H1 (cell line): Measurements from ENCODE around the gene IRX4. TPM values are rescaled to one million over a fixed set of nuclear protein-coding genes. Genes with fewer than 3 reads are reported as not detected.

Experiments used
- CTCF ChIA-PET: fragments of 300-600 bp; sonication (Branson Sonifier 250); formaldehyde crosslinking; loops from one replicate; lab custom pipeline; 2021; ENCODE audit not compliant: partially characterized antibody; lab: Charles Lee
- POLR2A ChIA-PET: fragments of 300-600 bp; sonication (Branson Sonifier 250); formaldehyde crosslinking; loops from one replicate; lab custom pipeline; 2021; ENCODE audit warnings: inconsistent platforms; ENCODE audit not compliant: partially characterized antibody; lab: Charles Lee
- DNase-seq, 2 experiments: peaks; one replicate each; pipeline versions ENCODE4 v3.0.0 to v3.0.0-alpha.2; 2010 to 2022; ENCODE audit warnings: low spot score in 2 of 2, low read depth in 1 of 2, mixed read lengths in 1 of 2
- FAIRE-seq: peaks from 2 replicates; lab custom pipeline; 2011; peaks lifted over from hg19 to GRCh38; lab: Jason Lieb, UNC
- H2AFZ ChIP-seq: 2 replicates; pipeline ENCODE4 v1.8.1; 2012; ENCODE audit warnings: low read length, inconsistent platforms
- H2AK5ac ChIP-seq: 2 replicates; pipeline ENCODE4 v1.6.1; 2013; ENCODE audit warnings: low read depth, low read length
- H2BK120ac ChIP-seq: replicated peaks from 2 replicates; pipeline ENCODE3; 2013; ENCODE audit warnings: low read depth, low read length, inconsistent platforms
- H2BK12ac ChIP-seq: 2 replicates; pipeline ENCODE4 v1.6.1; 2013; ENCODE audit warnings: low read depth, low read length
- H2BK15ac ChIP-seq: 2 replicates; pipeline ENCODE4 v1.6.1; 2013; ENCODE audit warnings: low read length
- H2BK20ac ChIP-seq: 2 replicates; pipeline ENCODE4 v1.6.1; 2013; ENCODE audit warnings: low read length
- H2BK5ac ChIP-seq: 2 replicates; pipeline ENCODE4 v1.6.1; 2013; ENCODE audit warnings: low read depth, low read length
- H3K14ac ChIP-seq: 2 replicates; pipeline ENCODE4 v1.6.1; 2013; ENCODE audit warnings: inconsistent platforms; ENCODE audit not compliant: insufficient read length
- H3K18ac ChIP-seq: 2 replicates; pipeline ENCODE4 v1.6.1; 2013; ENCODE audit warnings: low read length; ENCODE audit errors: extremely low read depth
- H3K23ac ChIP-seq: 2 replicates; pipeline ENCODE4 v1.6.1; 2013; ENCODE audit warnings: inconsistent platforms; ENCODE audit not compliant: insufficient read length
- H3K23me2 ChIP-seq: 2 replicates; pipeline ENCODE4 v1.6.1; 2013; ENCODE audit warnings: low read depth, low read length
- H3K27ac ChIP-seq: 2 replicates; pipeline ENCODE4 v1.6.1; 2011; ENCODE audit warnings: low read depth, low read length, inconsistent platforms
- H3K27me3 ChIP-seq, 4 experiments: replicated peaks in 1 of 4; 1 replicate in 1 of 4; 2 replicates in 3 of 4; pipeline versions ENCODE4 v1.6.1 to v1.8.1; 2011 to 2013; ENCODE audit warnings: low read length in 3 of 4, mild to moderate bottlenecking in 3 of 4, inconsistent platforms in 2 of 4, mixed read lengths in 2 of 4, moderate library complexity in 1 of 4; ENCODE audit not compliant: control insufficient read depth in 3 of 4, insufficient read depth in 3 of 4; ENCODE audit errors: extremely low read depth in 1 of 4
- H3K36me3 ChIP-seq, 4 experiments: 2 replicates each; pipeline versions ENCODE4 v1.6.1 to v1.8.1; 2011 to 2013; ENCODE audit warnings: mild to moderate bottlenecking in 4 of 4, low read length in 3 of 4, moderate library complexity in 2 of 4, control low read depth in 1 of 4, inconsistent platforms in 1 of 4; ENCODE audit not compliant: insufficient read depth in 4 of 4, control insufficient read depth in 2 of 4
- H3K4ac ChIP-seq: replicated peaks from 2 replicates; pipeline ENCODE3; 2013; ENCODE audit warnings: low read length, low read depth, mixed read lengths, inconsistent platforms; ENCODE audit not compliant: insufficient read length
- H3K4me1 ChIP-seq, 4 experiments: replicated peaks in 1 of 4; 1 replicate in 1 of 4; 2 replicates in 3 of 4; pipeline versions ENCODE4 v1.6.1 to v1.8.1; 2011 to 2013; ENCODE audit warnings: low read length in 3 of 4, inconsistent platforms in 2 of 4, mixed read lengths in 1 of 4; ENCODE audit not compliant: insufficient read depth in 4 of 4, control insufficient read depth in 3 of 4
- H3K4me2 ChIP-seq, 2 experiments: 2 replicates each; pipeline versions ENCODE4 v1.6.1 to v1.8.1; 2011 to 2013; ENCODE audit warnings: low read depth in 2 of 2, low read length in 2 of 2, control low read depth in 1 of 2, inconsistent platforms in 1 of 2, mild to moderate bottlenecking in 1 of 2; ENCODE audit not compliant: insufficient read depth in 1 of 2
- H3K4me3 ChIP-seq, 4 experiments: fragments of 200-600, 300-600 bp in 1 of 4; sonication (generic), shearing (Covaris generic), sonication (Bioruptor Twin) in 1 of 4; 2 replicates each; pipeline versions ENCODE4 v1.5.1 to v1.8.1; 2011 to 2016; ENCODE audit warnings: low read length in 4 of 4, low read depth in 3 of 4, control low read depth in 2 of 4, inconsistent platforms in 2 of 4, mild to moderate bottlenecking in 2 of 4, mixed read lengths in 1 of 4, moderate library complexity in 1 of 4; ENCODE audit not compliant: insufficient read depth in 2 of 4; ENCODE audit errors: extremely low read depth in 1 of 4
- H3K56ac ChIP-seq: replicated peaks from 2 replicates; pipeline ENCODE3; 2013; ENCODE audit warnings: low read depth, mild to moderate bottlenecking, mixed read lengths, low read length, inconsistent platforms; ENCODE audit not compliant: insufficient read length
- H3K79me1 ChIP-seq: 2 replicates; pipeline ENCODE4 v1.6.1; 2013; ENCODE audit warnings: low read depth, low read length, control low read depth
- H3K79me2 ChIP-seq, 2 experiments: 2 replicates each; pipeline versions ENCODE4 v1.6.1 to v1.8.1; 2012 to 2013; ENCODE audit warnings: low read length in 2 of 2, mild to moderate bottlenecking in 2 of 2, inconsistent platforms in 1 of 2; ENCODE audit not compliant: insufficient read depth in 2 of 2, control insufficient read depth in 1 of 2
- H3K9ac ChIP-seq, 4 experiments: replicated peaks in 1 of 4; 1 replicate in 1 of 4; 2 replicates in 3 of 4; pipeline versions ENCODE4 v1.6.1 to v1.8.1; 2011 to 2013; ENCODE audit warnings: low read depth in 3 of 4, low read length in 3 of 4, control low read depth in 2 of 4, mild to moderate bottlenecking in 2 of 4, moderate library complexity in 2 of 4, inconsistent platforms in 1 of 4; ENCODE audit errors: extremely low read depth in 1 of 4
- H3K9me3 ChIP-seq, 2 experiments: 2 replicates each; pipeline versions ENCODE4 v1.6.1 to v1.8.1; 2012 to 2013; ENCODE audit warnings: mild to moderate bottlenecking in 2 of 2, moderate library complexity in 2 of 2, control low read depth in 1 of 2, inconsistent platforms in 1 of 2, low read depth in 1 of 2, low read length in 1 of 2, mixed read lengths in 1 of 2; ENCODE audit not compliant: insufficient read depth in 2 of 2
- H4K20me1 ChIP-seq, 2 experiments: replicated peaks in 1 of 2; 2 replicates each; pipeline versions ENCODE3 to v1.8.1; 2011 to 2013; ENCODE audit warnings: inconsistent platforms in 2 of 2, low read length in 2 of 2, mild to moderate bottlenecking in 1 of 2; ENCODE audit not compliant: insufficient read depth in 2 of 2, control insufficient read depth in 1 of 2
- H4K5ac ChIP-seq: 2 replicates; pipeline ENCODE4 v1.6.1; 2013; ENCODE audit warnings: low read length, low read depth, mixed read lengths, inconsistent platforms; ENCODE audit not compliant: insufficient read length
- H4K8ac ChIP-seq: 2 replicates; pipeline ENCODE4 v1.8.0; 2013; ENCODE audit warnings: mild to moderate bottlenecking, moderate library complexity, low read length, inconsistent platforms; ENCODE audit not compliant: insufficient read depth; ENCODE audit errors: extremely low read depth
- H4K91ac ChIP-seq: replicated peaks from 2 replicates; pipeline ENCODE3; 2013; ENCODE audit warnings: low read length, mixed read lengths, inconsistent platforms; ENCODE audit not compliant: insufficient read length
- EP300 ChIP-seq, 2 experiments: IDR thresholded peaks; 1 replicate in 1 of 2; 2 replicates in 1 of 2; pipeline ENCODE4 v1.6.1; 2011 to 2012; ENCODE audit warnings: low read depth in 2 of 2, low read length in 2 of 2, mild to moderate bottlenecking in 2 of 2, borderline replicate concordance in 1 of 2, inconsistent platforms in 1 of 2, moderate library complexity in 1 of 2
- EZH2 ChIP-seq: fragments of 200-600 bp; sonication (generic); IDR thresholded peaks from 2 replicates; pipeline ENCODE4 v1.7.1; 2012; ENCODE audit warnings: low read depth, mild to moderate bottlenecking, moderate library complexity, low read length, inconsistent platforms; ENCODE audit not compliant: severe bottlenecking
- KDM1A ChIP-seq: fragments of 200-600, 300-600 bp; sonication (generic); IDR thresholded peaks from 2 replicates; pipeline ENCODE4 v1.7.1; 2016; ENCODE audit warnings: mild to moderate bottlenecking, low read length, borderline replicate concordance
- NANOG ChIP-seq: IDR thresholded peaks from 2 replicates; pipeline ENCODE4 v1.6.1; 2011; ENCODE audit warnings: low read length, low read depth, mild to moderate bottlenecking, inconsistent platforms; ENCODE audit not compliant: insufficient read depth, poor library complexity, severe bottlenecking
- NRF1 ChIP-seq: IDR thresholded peaks from 2 replicates; pipeline ENCODE4 v1.6.1; 2011; ENCODE audit warnings: mild to moderate bottlenecking, low read depth, low read length, improper control_type of control experiment
- RBBP5 ChIP-seq: IDR thresholded peaks from 2 replicates; pipeline ENCODE4 v1.7.1; 2012; ENCODE audit warnings: low read depth, mild to moderate bottlenecking, inconsistent platforms, low read length, moderate library complexity, borderline replicate concordance
- RNF2 ChIP-seq: fragments of 200-900, 300-1000 bp; sonication (generic); IDR thresholded peaks from 2 replicates; pipeline ENCODE4 v1.7.1; 2016; ENCODE audit warnings: borderline replicate concordance, low read depth, mild to moderate bottlenecking, antibody characterized with exemption, low read length; ENCODE audit not compliant: poor library complexity, severe bottlenecking; ENCODE audit errors: missing control alignments
- RXRA ChIP-seq: IDR thresholded peaks from 2 replicates; pipeline ENCODE4 v1.6.1; 2011; ENCODE audit warnings: low read depth, mild to moderate bottlenecking, low read length, moderate library complexity; ENCODE audit not compliant: insufficient read depth
- SP2 ChIP-seq: IDR thresholded peaks from 2 replicates; pipeline ENCODE4 v1.6.1; 2012; ENCODE audit warnings: mild to moderate bottlenecking, low read length, inconsistent platforms
- WGBS, 2 experiments: shearing (Covaris generic) in 1 of 2; methylation state at CpG; one replicate each; pipeline versions ENCODE4 v1.1.6 to v1.1.7; 2013 to 2015; ENCODE audit warnings: low lambda C conversion rate in 2 of 2, mixed read lengths in 2 of 2, inconsistent platforms in 1 of 2, low coverage in 1 of 2, missing lambda C conversion rate in 1 of 2; ENCODE audit not compliant: insufficient replicate concordance in 2 of 2, insufficient coverage in 1 of 2, insufficient read length in 1 of 2; ENCODE audit errors: extremely low coverage in 1 of 2, missing lambda C conversion rate in 1 of 2; 5-methylcytosine and 5-hydroxymethylcytosine counted together
- polyA plus RNA-seq, 7 experiments: library from polyadenylated mRNA; depleted of rRNA in 3 of 7; stranded (reverse) in 5 of 7; unstranded in 2 of 7; fragments of >200 nt in 5 of 7; fragments of 200-250 nt in 2 of 7; gene quantifications; 1 replicate in 5 of 7; 2 replicates in 1 of 7; 4 replicates in 1 of 7; pipeline versions ENCODE4 v1.2.1 to v1.2.3, GENCODE V29; 2011 to 2013; ENCODE audit warnings: missing spikeins in 2 of 7, mixed read lengths in 2 of 7
- total RNA-seq: library from RNA; stranded (reverse); fragmentation: NEBNext Ultra II Directional; extraction: Animal tissue kit (Norgen Biotek cat#: 25700); gene quantifications from 2 replicates; pipeline ENCODE4 v1.2.1, GENCODE V29; 2021

The IRX4 gene
- total and polyA plus RNA-seq, 2 of the 8 experiments (the other 6 are each of a cell fraction or from before 2014, with no cell fraction given), result 0.45 to 1.2 TPM

GRCh38 chr5:1919209-1919566 lies 36.5 kb upstream of the IRX4 start:
- Histone ChIP-seq H2BK120ac (no peak overlapping the region), H3K27ac (no peak overlapping the region), H3K4ac (no peak overlapping the region), H3K9me3 (no peaks in the 10 kb centered on the region), H2BK5ac (0 out of 2 replicates have a peak overlapping the region, but pooled peaks have one; percentile 18), H3K56ac (no peak overlapping the region), H3K4me2 (no peak overlapping the region), H3K14ac (no peak overlapping the region), H3K27me3 (no peaks in the 10 kb centered on the region), H2AFZ (no peak overlapping the region), H4K5ac (no peak overlapping the region), H2BK15ac (no peak overlapping the region), H3K36me3 (no peaks in the 10 kb centered on the region), H3K4me3 (no peak overlapping the region), H4K91ac (no peak overlapping the region), H4K20me1 (no peaks in the 10 kb centered on the region), H3K23ac (no peak overlapping the region), H2BK12ac (no peak overlapping the region), H3K79me1 (no peaks in the 10 kb centered on the region), H4K8ac (no peak overlapping the region), H3K18ac (no peak overlapping the region), H3K4me1 (no peaks in the 10 kb centered on the region; a peak in 1 of 7 replicates), H3K9ac (no peak overlapping the region), H3K23me2 (no peaks in the 10 kb centered on the region), H3K79me2 (no peaks in the 10 kb centered on the region), H2AK5ac (no peak overlapping the region), H2BK20ac (no peak overlapping the region)
- TF ChIP-seq KDM1A (no peak), RBBP5 (no peak), NANOG (no peak), RXRA (no peak), EP300 (IDR thresholded peaks at IDR 0.05; ENCODE audit: borderline replicate concordance in 1 of 2, low read depth in 2 of 2, low read length in 2 of 2) (no peak), RNF2 (no peak), EZH2 (no peak), NRF1 (no peak), SP2 (no peak)
- WGBS, 2 experiments, result 92% methylated on average over 9 of the region's 9 CpGs; no CpG with 5 or more reads in 1 of the 2 experiments
- ChIA-PET CTCF (interaction anchor here (0.6 to 1.0 kb wide), 3 partner anchors 11 to 99 kb away, joined by 3 to 4 read pairs (median 4); no protein-coding TSS in a partner anchor), POLR2A (no interaction called here)
- FAIRE-seq (no peak), DNase-seq (no peak)
